Measurements from ENCODE around the gene MIOX. TPM values are rescaled to one million over a fixed set of nuclear protein-coding genes. Genes with fewer than 3 reads are reported as not detected.

MIOX gene
- total RNA-seq, 1 experiment from 2014 or later: not detected

GRCh38 chr22:50438305-50439275 lies 48.1 kb upstream of the MIOX start:
- H3K4me1 Mint-ChIP-seq (ENCODE audit: low read depth, unreplicated experiment): no peaks in the 10 kb centered on the region
- TF ChIP-seq, protein P1, sequence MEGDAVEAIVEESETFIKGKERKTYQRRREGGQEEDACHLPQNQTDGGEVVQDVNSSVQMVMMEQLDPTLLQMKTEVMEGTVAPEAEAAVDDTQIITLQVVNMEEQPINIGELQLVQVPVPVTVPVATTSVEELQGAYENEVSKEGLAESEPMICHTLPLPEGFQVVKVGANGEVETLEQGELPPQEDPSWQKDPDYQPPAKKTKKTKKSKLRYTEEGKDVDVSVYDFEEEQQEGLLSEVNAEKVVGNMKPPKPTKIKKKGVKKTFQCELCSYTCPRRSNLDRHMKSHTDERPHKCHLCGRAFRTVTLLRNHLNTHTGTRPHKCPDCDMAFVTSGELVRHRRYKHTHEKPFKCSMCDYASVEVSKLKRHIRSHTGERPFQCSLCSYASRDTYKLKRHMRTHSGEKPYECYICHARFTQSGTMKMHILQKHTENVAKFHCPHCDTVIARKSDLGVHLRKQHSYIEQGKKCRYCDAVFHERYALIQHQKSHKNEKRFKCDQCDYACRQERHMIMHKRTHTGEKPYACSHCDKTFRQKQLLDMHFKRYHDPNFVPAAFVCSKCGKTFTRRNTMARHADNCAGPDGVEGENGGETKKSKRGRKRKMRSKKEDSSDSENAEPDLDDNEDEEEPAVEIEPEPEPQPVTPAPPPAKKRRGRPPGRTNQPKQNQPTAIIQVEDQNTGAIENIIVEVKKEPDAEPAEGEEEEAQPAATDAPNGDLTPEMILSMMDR (IDR thresholded peaks at IDR 0.05; ENCODE audit: insufficient read depth in 1 of 2, low read depth in 1 of 2, low read length in 1 of 2, severe bottlenecking in 1 of 2, unreplicated experiment in 1 of 2): no peak
- intact Hi-C loops (cut with micrococcal nuclease; ENCODE audit: unreplicated experiment): no loop called here
- ChIA-PET POLR2A (interaction anchor here (0.5 kb wide), 1 partner anchor 187 kb away, joined by 5 read pairs; no protein-coding TSS in a partner anchor), CTCF (no interaction called here)
- no peak for DNase-seq
- Histone ChIP-seq H3K36me3 (ENCODE audit: control insufficient read depth, insufficient read depth, low read length) (no peaks in the 10 kb centered on the region), H3K27me3 (replicated peaks; ENCODE audit: control insufficient read depth, insufficient read depth, low read length) (no peaks in the 10 kb centered on the region), H3K9me3 (no peaks in the 10 kb centered on the region), H3K4me1 (no peaks in the 10 kb centered on the region), H3K4me3 (ENCODE audit: low read depth, low read length) (no peak overlapping the region)
- H3K4me3 Mint-ChIP-seq (ENCODE audit: unreplicated experiment): no peak overlapping the region
- no peak overlapping the region for H3K27ac Mint-ChIP-seq (ENCODE audit: unreplicated experiment)
- no TSS peak for BruUV-seq (replicated peaks)
- H3K9me3 Mint-ChIP-seq (ENCODE audit: unreplicated experiment): no peaks in the 10 kb centered on the region
- H3K27me3 Mint-ChIP-seq (ENCODE audit: insufficient read depth, unreplicated experiment): no peaks in the 10 kb centered on the region
- peaks cover 47% of the 10 kb centered on the region for H3K36me3 Mint-ChIP-seq (ENCODE audit: insufficient read depth, unreplicated experiment)

DNA sequence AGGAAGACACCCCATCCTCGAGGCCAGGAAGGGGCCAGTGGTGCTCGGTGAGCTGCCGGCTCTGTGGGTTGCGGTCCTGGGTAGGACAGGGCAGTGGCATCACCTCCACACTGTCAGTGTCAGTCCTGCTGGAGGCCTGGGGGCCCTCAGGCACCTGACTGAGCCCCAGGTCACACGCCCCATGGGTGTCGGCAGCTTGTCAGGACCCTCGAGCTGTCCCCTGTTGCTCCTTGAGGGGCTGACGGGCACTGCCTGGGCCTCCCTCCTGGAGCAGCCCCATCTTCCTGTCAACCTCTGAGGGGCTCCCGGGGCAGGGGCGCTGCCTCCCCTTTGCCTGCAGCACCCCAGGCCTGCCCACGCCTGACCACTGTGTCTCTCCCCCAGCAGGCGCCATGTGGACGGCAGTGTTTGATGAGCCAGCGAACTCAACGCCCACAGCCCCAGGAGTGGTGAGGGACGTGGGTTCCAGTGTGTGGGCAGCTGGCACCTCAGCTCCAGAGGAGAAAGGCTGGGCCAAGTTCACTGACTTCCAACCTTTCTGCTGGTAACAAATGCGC lies 47.3 kb upstream of the MIOX start:
- BruUV-seq (replicated peaks): no TSS peak
- H3K36me3 ChIP-seq (ENCODE audit: control insufficient read depth, insufficient read depth, low read length): no peaks in the 10 kb centered on the region
- no peaks in the 10 kb centered on the region for H3K4me1 ChIP-seq
- no peak overlapping the region for H3K4me3 ChIP-seq (ENCODE audit: low read depth, low read length)
- no peak overlapping the region for H3K27ac Mint-ChIP-seq (ENCODE audit: unreplicated experiment)
- H3K9me3 Mint-ChIP-seq (ENCODE audit: unreplicated experiment): no peaks in the 10 kb centered on the region
- DNase-seq: no peak
- peaks cover 53% of the 10 kb centered on the region for H3K36me3 Mint-ChIP-seq (ENCODE audit: insufficient read depth, unreplicated experiment)
- TF ChIP-seq, protein P1 (IDR thresholded peaks at IDR 0.05; ENCODE audit: insufficient read depth in 1 of 2, low read depth in 1 of 2, low read length in 1 of 2, severe bottlenecking in 1 of 2, unreplicated experiment in 1 of 2): no peak
- H3K4me3 Mint-ChIP-seq (ENCODE audit: unreplicated experiment): no peak overlapping the region
- no peaks in the 10 kb centered on the region for H3K27me3 Mint-ChIP-seq (ENCODE audit: insufficient read depth, unreplicated experiment)
- H3K4me1 Mint-ChIP-seq (ENCODE audit: low read depth, unreplicated experiment): no peaks in the 10 kb centered on the region
- H3K27me3 ChIP-seq (replicated peaks; ENCODE audit: control insufficient read depth, insufficient read depth, low read length): no peaks in the 10 kb centered on the region
- ChIA-PET CTCF (no interaction called here), POLR2A (interaction anchor here (0.6 kb wide), 1 partner anchor 168 kb away, joined by 5 read pairs; no protein-coding TSS in a partner anchor)
- intact Hi-C loops (cut with micrococcal nuclease; ENCODE audit: unreplicated experiment): no loop called here
- H3K9me3 ChIP-seq: no peaks in the 10 kb centered on the region

DNA sequence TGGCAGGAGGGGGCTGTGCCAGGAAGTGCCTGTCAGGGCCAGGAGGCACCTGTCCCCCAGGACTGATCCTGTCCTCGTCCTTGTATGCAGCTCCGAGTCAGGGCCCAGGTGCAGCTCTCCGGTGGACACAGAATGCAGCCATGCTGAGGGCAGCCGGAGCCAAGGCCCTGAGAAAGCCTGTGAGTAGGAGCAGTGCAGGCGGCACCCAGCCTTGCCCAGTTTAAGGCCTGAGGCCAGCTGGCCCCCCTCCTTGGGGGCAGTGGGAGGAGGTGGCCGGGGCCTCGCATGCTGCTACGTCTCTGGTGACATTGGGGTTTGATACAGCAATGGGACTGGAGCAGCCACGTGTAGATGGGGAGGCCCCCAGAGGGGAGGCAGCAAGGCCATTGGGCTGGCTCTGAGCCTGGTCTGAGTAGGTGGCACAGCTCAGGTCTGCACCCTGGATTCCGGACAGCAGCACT lies 46.8 kb upstream of the MIOX start:
- no peaks in the 10 kb centered on the region for H3K9me3 Mint-ChIP-seq (ENCODE audit: unreplicated experiment)
- H3K4me1 ChIP-seq: no peaks in the 10 kb centered on the region
- no peak overlapping the region for H3K4me3 Mint-ChIP-seq (ENCODE audit: unreplicated experiment)
- no peaks in the 10 kb centered on the region for H3K9me3 ChIP-seq
- TF ChIP-seq, protein P1 (IDR thresholded peaks at IDR 0.05; ENCODE audit: insufficient read depth in 1 of 2, low read depth in 1 of 2, low read length in 1 of 2, severe bottlenecking in 1 of 2, unreplicated experiment in 1 of 2): no peak
- H3K36me3 Mint-ChIP-seq (ENCODE audit: insufficient read depth, unreplicated experiment): peaks cover 55% of the 10 kb centered on the region
- POLR2A ChIA-PET: interaction anchor here (0.6 kb wide), 1 partner anchor 168 kb away, joined by 5 read pairs; no protein-coding TSS in a partner anchor
- no TSS peak for BruUV-seq (replicated peaks)
- DNase-seq: no peak
- H3K27ac Mint-ChIP-seq (ENCODE audit: unreplicated experiment): no peak overlapping the region
- intact Hi-C loops (cut with micrococcal nuclease; ENCODE audit: unreplicated experiment): no loop called here
- CTCF ChIA-PET: no interaction called here
- H3K27me3 Mint-ChIP-seq (ENCODE audit: insufficient read depth, unreplicated experiment): no peaks in the 10 kb centered on the region
- H3K27me3 ChIP-seq (replicated peaks; ENCODE audit: control insufficient read depth, insufficient read depth, low read length): no peaks in the 10 kb centered on the region
- no peak overlapping the region for H3K4me3 ChIP-seq (ENCODE audit: low read depth, low read length)
- no peaks in the 10 kb centered on the region for H3K36me3 ChIP-seq (ENCODE audit: control insufficient read depth, insufficient read depth, low read length)
- no peaks in the 10 kb centered on the region for H3K4me1 Mint-ChIP-seq (ENCODE audit: low read depth, unreplicated experiment)

Measured in Caco-2 (cell line).